Panc1 (cell line): Measurements from ENCODE around the gene NMB.

ENCODE experiments used
- TF ChIP-seq, protein P1 (sequence below): fragments of 450-650 bp; IDR thresholded peaks from 2 replicates; pipeline ENCODE4 v1.5.1; 2017; ENCODE audit warnings: mild to moderate bottlenecking
- TF ChIP-seq, protein P2 (sequence below), 2 experiments: IDR thresholded peaks; 2 replicates each; pipeline ENCODE4 v1.6.1; 2011 to 2012; ENCODE audit warnings: low read depth in 2 of 2, control low read depth in 1 of 2, low read length in 1 of 2, mild to moderate bottlenecking in 1 of 2, moderate library complexity in 1 of 2; ENCODE audit not compliant: insufficient read depth in 1 of 2

DNA sequence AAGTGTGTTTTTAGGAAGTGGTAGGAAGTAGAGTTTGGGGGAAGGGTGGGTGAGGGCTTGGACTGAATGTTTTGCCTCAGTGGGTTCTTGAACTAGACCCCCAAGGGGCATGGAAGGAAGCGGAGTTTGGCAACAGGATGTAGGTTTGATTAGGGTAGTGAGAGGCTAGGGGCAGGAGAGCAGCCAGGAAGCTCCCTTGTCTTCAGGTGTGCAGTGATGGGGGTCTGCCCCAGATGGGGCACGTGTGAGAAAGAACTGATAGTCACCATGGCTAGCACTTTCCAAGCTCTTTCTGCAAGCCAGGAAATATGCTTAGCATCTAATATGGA is 52.5 kb downstream of the NMB start:
- TF ChIP-seq, protein P1, sequence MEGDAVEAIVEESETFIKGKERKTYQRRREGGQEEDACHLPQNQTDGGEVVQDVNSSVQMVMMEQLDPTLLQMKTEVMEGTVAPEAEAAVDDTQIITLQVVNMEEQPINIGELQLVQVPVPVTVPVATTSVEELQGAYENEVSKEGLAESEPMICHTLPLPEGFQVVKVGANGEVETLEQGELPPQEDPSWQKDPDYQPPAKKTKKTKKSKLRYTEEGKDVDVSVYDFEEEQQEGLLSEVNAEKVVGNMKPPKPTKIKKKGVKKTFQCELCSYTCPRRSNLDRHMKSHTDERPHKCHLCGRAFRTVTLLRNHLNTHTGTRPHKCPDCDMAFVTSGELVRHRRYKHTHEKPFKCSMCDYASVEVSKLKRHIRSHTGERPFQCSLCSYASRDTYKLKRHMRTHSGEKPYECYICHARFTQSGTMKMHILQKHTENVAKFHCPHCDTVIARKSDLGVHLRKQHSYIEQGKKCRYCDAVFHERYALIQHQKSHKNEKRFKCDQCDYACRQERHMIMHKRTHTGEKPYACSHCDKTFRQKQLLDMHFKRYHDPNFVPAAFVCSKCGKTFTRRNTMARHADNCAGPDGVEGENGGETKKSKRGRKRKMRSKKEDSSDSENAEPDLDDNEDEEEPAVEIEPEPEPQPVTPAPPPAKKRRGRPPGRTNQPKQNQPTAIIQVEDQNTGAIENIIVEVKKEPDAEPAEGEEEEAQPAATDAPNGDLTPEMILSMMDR: no peak
- TF ChIP-seq, protein P2, sequence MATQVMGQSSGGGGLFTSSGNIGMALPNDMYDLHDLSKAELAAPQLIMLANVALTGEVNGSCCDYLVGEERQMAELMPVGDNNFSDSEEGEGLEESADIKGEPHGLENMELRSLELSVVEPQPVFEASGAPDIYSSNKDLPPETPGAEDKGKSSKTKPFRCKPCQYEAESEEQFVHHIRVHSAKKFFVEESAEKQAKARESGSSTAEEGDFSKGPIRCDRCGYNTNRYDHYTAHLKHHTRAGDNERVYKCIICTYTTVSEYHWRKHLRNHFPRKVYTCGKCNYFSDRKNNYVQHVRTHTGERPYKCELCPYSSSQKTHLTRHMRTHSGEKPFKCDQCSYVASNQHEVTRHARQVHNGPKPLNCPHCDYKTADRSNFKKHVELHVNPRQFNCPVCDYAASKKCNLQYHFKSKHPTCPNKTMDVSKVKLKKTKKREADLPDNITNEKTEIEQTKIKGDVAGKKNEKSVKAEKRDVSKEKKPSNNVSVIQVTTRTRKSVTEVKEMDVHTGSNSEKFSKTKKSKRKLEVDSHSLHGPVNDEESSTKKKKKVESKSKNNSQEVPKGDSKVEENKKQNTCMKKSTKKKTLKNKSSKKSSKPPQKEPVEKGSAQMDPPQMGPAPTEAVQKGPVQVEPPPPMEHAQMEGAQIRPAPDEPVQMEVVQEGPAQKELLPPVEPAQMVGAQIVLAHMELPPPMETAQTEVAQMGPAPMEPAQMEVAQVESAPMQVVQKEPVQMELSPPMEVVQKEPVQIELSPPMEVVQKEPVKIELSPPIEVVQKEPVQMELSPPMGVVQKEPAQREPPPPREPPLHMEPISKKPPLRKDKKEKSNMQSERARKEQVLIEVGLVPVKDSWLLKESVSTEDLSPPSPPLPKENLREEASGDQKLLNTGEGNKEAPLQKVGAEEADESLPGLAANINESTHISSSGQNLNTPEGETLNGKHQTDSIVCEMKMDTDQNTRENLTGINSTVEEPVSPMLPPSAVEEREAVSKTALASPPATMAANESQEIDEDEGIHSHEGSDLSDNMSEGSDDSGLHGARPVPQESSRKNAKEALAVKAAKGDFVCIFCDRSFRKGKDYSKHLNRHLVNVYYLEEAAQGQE (IDR thresholded peaks at IDR 0.05; ENCODE audit: insufficient read depth in 1 of 2, low read depth in 2 of 2, low read length in 1 of 2): no peak
